GM19438 (cell line): Measurements from ENCODE around the gene SPAAR.

ENCODE experiments used
- ATAC-seq: cut with Tn5 transposase; IDR thresholded peaks from one replicate; pipeline ENCODE4 v1.9.1; 2021; ENCODE audit warnings: low read depth; ENCODE audit not compliant: unreplicated experiment

Gene SPAAR

DNA sequence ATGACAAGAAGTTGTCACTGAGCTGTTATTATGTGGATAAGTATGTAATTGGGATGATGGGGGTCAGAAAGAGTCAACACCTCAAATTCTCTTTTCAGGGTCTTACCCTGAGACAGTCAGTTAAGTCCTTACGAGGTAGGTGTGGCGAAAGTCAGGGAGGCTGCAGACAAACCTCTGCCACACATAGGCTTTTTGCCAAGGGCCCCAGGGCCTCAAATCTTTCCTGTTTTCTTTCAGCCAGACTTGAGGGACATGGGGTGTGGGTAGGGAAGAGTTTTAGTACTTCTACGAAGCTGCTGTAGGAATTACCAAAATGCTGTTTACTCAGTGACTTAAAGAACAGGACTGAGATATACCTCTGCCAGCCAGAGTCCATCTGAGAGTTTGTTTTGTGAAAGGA lies 34.9 kb downstream of the SPAAR start:
- ATAC-seq = no peak

GRCh38 chr9:35944841-35945240 lies 35.6 kb downstream of the SPAAR start:
- ATAC-seq = no peak

- no peak for ATAC-seq
Observed at GRCh38 chr9:35945341-35946018, 36.2 kb downstream of the SPAAR start.

- no peak for ATAC-seq
Observed at GRCh38 chr9:35948451-35948850, 39.2 kb downstream of the SPAAR start.

DNA sequence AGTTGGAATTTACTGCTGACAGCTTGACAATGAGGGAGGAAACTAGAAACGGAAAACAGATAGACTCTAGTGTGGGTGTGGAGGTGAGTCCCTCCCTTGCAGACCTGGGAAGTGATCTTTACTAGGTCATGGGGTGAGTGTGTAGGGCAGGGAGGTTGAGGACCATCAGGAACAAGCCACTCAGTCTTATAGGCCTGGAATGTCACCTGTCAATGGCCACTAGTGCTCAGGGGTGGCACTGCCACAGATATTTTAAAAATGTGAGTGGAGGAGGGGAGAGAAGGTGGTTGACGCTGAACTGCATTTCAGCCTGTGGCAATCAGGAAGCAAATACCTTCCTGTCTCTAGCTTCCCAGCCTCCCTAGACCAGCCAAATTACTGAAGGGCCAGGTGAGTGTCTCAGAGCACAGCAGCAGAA lies 39.6 kb downstream of the SPAAR start:
- ATAC-seq = no peak

GRCh38 chr9:35951736-35952135 lies 42.4 kb downstream of the SPAAR start:
- ATAC-seq = no peak

- ATAC-seq = no peak
Observed at GRCh38 chr9:35952526-35953191, 43.4 kb downstream of the SPAAR start.

DNA sequence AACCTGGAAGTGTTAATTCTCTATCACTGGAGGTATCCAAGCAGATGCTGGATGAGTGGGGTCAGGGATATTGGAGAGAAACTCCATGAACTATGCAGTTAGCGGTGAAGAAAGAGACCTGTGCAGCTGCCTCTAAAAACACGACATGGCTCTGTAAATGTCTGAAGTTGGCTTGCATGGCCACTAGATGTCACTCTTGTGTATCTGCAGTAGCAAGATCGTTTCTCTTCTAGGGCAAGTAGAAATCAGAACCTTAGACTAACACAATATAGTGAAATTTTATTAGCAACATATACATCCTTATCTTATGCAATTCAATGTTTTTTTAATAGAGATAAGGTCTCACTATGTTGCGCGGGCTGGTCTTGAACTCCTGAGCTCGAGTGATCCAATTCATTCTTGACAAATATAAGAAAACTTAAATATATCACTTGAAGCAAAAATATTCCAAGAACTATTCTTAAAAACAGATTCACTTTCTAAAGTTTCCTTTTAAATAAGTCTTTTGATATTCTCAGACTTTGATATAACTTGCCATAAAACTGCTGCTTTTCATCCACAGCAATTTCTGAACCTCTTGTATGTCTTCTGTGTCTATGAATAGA lies 45.8 kb downstream of the SPAAR start:
- no peak for ATAC-seq

DNA sequence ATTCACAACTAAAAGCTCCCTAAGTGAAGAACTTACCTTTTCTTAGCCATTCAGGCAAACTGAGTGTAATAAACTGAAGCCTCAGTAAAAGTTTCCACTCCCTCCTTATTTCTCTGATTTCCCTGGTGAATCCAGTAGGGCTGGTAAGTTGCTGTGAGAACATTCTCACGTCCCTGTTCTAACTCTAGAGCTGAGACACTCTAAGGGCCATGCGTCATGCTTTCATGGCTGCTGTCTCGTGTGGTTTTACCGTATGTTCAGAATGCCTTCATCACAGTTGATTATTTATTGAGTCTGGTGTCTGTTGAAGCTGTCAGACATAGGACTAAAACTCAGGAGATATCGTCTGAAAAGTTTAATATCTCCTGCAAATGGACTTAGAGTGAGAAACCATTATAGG lies 47.4 kb downstream of the SPAAR start:
- ATAC-seq = no peak

DNA sequence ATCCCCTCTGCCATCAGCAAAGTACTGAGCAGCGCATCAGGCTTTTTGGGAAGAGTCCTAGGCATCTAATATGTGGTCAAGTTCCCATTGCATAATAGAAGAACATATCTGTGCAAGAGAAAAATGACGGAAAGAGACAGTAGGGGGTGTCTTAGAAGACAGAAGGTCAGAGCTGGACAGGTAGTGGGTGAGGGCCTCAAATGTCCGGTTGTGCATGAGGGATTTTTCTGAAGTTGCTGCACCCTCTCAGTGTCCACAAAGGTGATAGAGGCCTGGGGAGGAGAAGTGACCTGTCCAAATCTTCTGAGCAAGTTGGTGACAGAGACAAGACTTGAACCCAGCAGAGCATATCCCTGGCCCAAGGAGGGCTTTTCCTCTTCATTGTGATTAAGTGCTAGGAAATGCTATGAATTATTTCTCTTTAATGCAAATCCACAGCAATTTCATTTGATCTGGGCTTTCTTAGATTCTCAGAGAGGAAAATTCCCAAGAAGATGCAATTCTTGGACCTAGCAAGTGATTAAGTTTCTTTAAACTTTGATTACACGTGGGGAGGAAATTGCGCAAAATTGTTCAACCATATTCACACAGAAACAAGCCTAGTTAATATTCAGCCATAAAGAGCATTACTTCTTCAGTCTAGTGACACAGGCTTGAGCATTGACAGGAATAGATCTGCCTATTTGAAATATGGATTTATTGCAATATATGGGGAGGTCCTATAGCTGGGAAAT lies 49.0 kb downstream of the SPAAR start, which contains the start of gene OR2S2:
Gene OR2S2, minus strand, starts transcription at position 51 of the 734 bp plus-strand sequence. CDS start 56 bp downstream, outside the sequence.
- no peak for ATAC-seq

GRCh38 chr9:35960039-35960655 lies 50.9 kb downstream of the SPAAR start:
- ATAC-seq = no peak
